COLO668 (cell line): ENCODE data around the gene MLLT6.
A peak's percentile ranks its signal among the peaks of the same experiment; 100 is the strongest.

Experiments
- DNase-seq: peaks from one replicate; lab custom pipeline; 2025; ENCODE audit not compliant: unreplicated experiment; lab: John Stamatoyannopoulos, UW

Gene MLLT6

DNA sequence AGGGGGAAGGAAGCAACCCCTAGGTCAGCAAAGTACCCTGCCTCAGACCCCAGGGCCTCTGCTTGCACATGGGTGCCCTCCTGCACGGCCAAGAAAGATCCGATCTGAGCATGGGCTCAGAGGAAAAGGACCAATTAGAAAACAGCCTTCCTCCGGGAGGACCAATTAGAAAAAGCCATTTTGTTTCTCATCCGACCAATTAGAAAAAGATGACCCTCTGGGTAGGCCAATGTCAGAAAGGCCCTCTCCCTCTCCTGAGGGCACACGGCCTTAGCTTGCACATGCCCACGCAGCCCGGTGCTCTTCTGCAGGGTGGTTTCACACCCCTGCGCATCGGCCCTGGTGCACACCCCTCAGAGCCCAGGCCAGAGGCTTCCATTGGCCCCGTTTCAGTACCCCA, 20.0 kb downstream of the MLLT6 start:
- DNase-seq, result no peak

DNA sequence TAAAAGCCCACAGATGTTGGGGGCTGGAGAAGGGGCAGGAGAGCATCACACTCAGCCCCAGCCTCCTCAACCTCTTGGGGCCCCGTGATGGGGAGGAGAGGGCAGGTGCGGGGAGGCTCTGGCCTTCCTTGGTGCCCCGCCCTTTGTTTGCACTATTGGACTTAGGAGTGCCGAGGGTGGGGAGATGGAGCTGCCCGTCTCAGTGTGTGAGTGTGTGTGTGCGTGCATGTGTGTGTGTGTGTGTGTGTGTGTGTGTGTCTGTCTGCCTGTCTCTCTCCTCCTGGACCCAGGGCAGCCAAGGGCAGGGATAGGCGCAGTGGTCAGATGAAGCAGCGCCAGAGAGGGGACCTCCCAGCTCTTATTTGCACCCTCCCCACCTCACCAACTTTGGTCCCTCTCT, 21.1 kb downstream of the MLLT6 start:
- peak; percentile 1 for DNase-seq

DNA sequence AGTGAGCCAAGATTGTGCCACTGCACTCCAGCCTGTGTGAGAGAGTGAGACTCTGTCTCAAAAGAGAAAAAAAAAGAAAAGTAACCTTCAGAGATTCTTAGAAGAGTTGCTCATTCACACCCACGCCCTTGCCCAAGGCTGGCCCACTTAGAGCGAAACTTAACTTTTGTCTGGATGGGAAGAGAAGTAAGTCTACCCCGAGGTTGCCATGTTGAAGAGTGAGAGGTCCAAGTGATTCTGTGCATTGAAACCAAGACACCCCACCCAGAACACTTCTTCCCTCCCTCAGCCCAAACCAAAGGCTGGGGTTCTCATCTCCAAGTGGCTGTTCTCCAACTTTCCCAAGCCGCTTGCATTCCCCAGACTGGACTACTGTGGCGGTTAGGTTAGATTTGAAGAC, 22.7 kb downstream of the MLLT6 start:
- no peak for DNase-seq

DNA sequence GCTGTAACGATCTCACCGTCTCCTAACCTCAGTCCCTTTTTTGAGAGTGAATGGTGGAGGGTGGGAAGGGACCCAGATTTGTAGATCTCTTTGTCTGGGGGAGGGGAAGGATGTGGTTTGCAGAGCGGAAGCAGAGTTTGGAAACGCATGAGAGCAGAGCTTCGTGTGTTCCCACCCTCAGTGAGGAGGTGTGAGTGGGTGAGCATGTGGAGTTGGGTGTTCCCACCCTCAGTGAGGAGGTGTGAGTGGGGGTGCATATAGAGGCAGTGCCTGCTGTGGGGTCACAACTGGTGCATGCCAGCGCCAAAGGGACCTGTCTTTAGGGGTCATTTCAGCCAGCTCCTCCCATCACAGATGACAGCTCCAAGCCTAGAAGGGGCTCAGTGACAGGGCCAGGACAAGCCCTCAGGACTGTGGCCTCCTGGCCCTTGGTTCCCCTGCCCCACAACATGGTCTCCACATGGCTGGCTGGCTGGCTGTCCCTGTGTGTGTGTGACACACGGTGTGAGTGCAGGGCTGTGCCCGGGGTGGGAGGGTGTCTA, 23.3 kb downstream of the MLLT6 start:
- no peak for DNase-seq

DNA sequence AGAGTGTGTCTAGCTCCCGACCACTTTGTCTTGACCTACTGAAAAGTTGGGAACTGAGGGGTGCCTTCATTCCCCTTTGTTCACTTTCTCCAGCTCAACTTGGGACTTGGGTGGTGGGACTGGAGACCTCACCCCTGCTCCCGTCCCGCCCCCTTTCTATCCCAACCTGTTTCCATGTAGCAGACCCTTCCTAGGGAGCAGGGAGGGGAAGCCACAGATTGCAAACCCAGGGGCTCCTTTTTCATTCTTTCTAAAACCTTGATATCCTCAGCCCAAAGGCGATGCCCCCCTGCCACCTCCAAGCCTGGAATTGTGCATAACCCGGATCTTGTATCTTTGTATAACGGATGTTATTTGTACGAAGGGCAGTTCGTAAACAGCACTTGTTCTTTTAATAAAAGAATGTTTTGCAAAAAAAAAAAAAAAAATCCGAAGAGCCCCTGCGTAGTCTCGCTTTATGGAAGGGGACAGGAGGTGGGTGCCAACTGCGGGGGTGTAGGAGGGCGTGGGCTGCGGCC, 24.4 kb downstream of the MLLT6 start:
- no peak for DNase-seq

DNA sequence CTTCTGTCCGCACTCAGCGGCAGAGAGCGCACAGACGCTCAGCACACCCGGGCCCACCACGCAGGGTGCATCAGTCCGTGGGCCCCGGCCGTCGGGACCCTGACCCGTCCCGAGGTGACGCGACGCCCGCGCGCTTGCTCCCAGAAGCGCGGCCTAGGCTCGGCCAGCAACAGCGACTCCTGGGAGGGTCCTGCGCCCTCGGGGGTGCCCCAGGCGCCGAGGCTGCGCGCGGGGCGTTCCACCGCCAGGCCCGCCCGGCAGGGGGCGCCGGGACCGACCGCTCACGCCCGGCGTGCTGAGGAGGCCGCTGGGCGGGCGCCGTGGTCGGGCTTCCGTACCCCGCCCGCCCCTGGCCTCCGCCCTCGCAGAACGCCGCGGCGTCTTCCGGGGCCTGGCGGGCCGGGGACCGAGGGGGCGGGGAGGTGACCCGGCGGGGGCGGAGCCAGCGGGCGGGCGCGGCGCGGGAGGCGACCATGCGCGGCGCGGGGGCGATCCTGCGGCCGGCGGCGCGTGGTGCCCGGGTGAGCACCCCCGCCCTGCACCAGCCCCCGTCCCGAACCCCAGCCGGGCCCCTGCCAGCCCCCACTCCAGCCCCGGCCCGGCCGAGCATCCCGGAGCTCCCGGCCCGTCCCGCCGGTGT, 24.9 kb downstream of the MLLT6 start, which contains the start of gene CISD3:
Gene CISD3 (plus strand): TSS at position 456 of the 640 bp plus-strand sequence. CDS start 18 bp downstream, at position 474.
- peak; percentile 92 for DNase-seq

DNA sequence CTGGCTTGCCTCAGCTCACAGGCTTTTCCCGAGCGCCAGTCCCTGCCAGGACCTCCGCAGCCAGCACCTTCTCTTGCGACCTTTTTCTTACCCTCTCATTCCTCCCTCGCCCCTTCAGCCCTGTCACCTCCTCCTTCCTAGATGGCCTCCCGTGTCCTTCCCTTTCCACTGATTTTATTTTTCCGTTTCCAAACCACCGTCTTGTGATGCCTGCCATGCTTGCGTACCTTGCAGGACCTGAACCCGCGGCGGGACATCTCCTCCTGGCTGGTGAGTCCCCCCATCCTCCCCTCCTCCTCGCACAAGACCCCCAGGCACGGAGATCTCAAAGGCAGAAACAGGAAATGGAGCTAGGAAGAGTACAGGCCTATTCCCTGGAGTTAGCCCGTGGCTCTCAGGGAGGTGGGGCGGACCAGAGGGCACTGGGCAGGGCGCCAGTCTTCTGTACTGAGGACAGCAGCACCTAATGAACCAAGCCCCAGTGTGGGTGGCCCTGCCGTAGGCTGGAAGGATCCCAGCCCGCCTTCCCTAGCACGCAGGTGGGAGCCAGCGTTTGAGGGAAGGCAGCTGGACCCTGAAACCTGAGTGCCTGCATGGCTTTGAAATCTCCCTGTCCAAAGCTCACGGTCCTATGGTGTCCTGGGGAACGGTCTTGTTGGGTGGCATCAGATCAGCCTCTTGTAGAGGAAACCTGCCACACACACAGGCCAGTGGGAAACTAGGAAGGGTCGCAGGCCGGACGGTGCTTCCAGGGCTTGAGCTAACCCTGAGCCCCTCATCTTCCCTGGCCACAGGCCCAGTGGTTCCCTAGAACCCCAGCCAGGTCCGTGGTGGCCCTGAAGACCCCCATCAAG, 25.7 kb downstream of the MLLT6 start:
- DNase-seq, result peak; percentile 64

DNA sequence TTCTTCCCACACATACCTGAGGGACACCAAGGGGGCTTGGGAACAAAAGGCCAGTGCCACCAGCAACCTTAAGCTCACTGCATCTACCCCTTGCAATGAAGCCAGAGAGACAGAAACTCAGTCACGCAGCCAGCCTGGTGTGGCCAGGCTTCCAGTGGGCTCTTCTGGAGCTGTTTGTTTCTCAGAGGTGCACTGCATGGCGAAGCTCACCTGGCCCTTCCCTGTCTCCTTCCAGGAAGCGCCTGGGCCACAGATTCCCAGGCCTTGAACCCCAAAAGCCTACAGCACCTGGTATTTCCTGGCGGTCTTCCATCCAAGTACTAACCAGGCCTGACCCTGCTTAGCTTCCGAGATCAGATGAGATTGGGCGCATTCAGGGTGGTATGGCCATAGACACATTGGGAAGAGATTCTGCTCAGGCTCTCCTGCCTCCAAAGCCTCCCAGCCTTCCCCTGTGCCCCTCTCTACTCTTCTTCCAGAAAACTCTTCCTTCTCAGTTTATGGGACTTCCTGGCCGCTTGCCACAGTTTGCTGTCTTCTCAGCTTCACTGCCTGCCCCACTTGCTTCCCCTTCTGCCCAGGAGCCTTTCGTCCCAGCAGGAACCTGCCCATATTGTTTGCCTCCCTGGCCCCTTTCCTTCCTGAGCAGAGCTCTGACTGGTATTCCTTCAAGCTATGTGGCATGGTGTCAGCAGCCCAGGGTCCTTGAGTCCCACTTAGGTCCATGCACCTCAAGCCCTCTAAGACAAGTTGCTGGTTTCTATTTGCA, 26.6 kb downstream of the MLLT6 start:
- no peak for DNase-seq

DNA sequence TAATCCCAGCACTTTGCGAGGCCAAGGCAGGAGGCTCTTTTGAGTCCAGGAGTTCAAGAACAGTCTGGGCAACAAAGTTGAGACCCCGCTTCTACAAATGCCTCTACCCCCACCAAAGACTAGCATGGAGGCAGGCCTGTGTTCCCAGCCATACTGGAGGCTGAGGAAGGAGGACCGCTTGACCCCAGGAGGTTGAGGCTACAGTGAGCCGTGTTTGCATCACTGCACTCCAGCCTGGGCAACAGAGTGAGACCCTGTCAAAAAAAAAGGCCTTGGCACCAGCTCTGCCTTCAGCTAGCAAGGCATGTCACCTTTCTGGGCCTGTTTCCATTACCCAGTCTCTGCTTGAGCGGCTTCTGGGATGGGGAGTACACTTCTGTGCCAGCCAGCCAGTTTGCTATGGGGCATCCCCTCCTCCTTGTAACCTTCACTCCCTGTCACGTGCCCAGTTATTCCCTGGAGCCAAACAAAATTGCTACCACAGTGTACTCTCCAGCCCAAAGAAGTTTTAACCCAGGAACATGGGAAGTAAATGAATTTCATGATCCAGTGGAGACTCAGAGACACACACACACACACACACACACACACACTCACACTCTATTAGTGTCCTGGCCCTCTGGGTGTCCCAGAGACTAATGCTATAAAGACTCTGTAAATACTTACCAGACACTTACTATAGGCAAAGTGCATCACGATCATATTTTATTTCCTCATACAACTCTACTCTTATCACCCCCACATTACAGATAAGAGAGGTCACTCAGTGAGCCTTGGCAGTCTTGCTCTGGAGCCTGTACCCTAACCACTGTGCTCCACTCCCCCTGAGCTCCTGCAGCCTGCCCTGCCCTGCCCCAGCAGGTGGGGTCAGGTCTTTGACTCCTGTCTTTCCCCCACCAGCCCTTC, 27.6 kb downstream of the MLLT6 start:
- DNase-seq, result no peak

DNA sequence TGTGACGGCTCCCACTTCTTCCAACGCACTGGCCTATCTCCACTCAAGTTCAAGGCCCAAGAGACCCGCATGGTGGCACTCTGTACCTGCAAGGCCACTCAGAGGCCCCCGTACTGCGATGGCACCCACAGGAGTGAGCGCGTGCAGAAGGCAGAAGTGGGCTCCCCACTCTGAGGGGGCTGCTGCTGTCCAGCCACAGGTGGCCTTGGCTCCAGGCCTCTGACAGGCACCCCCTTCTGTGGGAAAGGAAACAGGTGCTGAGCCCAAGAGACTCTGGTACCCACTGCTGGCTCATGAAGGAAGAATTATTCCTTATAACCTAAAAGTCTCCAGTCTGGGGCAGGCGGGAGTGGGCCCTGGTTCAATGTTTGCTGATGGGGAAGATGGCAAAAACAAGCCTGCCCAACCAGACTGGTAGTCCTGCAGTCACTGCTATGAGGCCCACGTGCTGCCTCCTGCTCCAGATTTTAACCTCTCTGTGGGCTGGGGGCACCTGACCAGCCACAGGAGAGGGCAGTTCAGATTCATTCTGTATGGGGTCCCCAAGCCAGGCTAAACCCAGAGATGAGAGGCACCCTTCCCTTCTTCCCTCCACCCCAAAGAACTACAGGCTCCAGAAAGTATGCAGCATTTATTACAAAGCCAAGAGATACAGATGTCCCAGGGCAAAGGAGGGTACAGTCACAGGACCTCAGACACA, 28.4 kb downstream of the MLLT6 start:
- no peak for DNase-seq

DNA sequence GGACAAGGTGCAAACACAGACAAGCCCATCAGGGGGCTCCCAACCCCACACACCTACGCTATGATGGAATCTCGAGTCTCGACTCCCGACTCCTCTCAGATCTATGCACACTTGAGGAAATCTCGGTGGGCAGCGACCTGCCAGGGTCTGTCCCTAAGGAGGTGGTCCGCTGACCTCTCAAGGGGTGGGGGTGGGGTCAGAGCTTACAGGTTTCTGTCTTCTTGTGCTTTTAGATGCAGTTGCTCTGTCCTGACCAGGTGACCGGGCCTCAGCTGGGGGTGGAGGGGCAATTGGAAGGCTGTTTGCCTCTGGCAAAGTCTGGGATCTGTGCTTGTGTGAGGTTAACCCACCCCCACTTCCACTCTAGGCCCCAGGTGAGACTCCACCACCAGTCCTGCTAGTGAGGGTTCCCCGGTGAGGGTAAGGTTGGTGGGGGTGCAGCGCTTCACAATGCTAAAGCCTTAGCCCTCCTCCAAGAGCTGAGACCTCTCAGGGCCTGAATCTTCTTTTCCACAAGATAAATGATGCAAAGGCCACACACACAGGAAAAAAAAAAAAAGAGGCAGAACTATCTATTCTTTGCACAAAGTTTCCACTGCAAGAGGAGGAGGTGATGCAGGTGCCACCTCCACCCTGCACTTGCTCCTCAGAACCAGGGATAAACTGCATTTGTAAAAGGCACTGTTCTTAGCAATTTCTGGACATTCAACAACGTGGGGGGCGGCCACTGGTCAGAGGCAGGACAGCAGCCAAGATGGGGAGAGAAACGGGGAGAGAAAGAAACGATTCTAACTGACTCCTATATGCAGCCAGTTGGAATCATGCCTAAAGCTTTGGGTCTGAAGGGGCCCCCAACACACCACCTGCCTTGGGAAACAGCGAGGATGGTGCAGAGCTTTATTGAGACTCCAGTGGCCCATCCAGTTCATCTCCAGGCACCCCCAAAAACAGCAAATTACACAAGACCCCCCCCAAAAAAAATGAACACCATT, 29.2 kb downstream of the MLLT6 start:
- DNase-seq, result peak; percentile 4

DNA sequence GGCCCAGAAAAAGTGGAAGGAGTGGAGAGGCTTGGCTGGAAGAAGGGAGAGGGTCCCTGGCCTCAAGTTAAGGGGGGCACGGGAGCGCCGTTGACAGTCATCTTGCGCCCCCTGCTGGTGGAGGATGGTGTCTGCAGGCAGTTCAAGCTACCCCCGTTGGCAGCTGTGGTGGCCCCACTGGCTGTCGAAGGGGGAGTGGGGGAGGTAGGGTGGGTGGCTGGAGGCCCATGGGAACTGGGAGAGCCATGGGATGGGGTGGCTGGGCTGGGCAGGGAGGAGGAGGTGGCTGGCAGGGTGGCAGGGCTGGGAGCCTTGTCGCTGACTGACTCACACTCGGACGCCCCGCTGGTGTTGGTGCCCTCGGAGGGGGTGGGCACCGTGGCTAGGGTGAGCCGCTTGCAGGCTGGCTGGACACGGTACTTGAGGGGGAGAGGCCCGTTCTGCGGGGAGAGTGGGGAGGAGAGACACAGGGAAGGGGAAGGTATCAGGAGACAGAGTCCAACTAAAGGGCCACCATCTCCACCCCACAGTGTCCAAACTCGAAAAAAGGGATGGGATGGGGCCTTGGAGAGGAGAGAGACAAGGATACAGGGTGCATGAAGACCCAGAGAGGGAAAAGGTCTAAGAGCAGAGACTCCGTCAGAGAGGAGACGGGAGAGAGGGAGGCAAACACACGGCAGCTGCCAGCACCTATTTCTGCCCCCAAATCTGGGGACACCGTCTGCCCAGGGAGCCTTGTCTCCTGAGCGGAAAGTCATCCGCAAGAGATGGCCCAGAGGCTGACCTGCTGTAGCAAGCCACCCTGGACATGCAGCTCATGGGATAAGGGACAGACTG, 30.3 kb downstream of the MLLT6 start:
- DNase-seq, result peak; percentile 31

DNA sequence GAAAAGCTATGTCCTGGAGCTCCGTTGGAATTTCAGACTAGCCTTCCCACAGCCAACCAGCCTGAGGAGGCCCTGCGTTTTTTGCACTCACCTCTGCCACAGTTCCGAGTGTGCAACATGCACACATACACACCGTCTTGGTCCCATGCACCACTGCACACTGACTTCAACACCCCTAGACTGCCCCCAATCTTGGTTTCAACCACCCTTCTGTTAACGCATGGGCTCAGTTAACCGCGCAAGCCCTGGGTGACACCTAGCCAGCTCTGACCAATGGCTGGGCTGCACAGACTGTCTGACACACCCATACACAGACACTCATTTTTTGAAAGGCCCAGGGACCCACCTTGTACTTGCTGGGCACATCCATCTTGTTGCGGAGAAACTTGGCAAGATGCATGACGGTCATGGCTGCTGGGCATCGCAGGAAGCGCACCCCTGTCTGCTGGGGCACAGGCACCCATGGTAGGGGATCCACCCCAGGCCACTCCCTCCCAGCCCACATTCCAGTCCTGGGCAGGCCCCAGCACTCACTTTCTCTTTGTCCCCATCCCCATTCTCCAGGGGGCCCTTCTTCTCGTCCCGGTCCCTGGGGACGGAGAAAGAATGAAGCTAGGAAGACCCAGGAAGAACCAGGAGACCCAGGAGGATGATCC, 33.1 kb downstream of the MLLT6 start:
- no peak for DNase-seq

DNA sequence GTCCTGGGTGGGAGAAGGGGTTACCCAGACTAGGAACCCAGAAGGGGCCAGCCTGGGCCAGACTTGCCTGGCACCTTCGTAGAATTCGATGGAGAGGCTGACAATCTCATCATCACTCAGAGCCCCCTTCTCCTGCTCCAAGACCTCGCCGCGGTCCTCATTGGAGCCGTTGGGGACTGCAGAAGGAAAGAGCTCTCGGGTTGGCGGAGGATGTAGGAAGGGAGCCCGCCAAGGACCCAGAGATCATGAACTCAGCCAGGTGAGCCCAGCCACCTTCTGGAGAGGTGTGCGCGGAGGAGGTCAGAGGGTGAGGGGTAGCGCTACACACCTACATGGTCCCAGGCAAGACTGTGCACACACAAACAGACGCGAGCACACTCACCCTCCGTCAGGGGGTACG, 33.6 kb downstream of the MLLT6 start:
- DNase-seq, result no peak

DNA sequence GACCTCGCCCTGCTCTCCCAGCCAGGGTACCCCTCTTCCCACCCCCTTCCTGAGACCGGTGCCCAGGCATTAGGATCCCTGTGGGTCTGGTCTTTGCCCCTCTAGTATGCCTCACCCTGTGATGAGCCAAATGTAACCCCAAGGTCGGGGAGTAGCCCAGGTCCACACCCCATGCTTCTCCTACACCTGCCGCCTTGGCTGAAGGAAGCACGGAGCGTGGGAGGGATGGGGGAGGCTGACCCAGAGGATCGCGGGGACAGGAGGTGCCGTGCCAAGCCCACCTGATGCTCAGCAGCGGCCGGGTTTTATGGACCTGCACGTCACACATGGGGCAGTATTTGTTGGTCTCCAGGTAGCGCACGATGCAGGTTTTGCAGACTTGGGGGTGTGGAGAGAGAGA, 34.2 kb downstream of the MLLT6 start:
- DNase-seq, result no peak

DNA sequence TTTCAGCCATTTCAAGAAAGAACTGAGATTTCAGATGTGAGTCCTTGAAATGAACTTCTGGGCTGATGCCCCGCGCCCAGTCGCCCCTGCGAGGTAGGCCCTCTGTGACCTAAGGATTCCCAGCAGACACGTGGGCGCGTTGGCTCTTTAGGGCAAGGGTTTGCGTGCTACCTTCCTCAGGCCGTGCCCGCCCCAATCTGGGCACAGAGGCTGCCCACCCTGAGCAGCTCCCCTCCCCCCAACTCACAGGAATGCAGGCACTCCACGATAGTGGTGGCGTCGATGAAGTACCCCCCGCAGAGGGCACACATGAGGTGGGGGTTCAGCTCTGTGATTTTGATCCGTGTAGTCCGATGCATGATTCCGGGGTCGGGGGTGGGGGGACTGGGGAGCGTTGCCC, 35.0 kb downstream of the MLLT6 start:
- DNase-seq, result no peak

DNA sequence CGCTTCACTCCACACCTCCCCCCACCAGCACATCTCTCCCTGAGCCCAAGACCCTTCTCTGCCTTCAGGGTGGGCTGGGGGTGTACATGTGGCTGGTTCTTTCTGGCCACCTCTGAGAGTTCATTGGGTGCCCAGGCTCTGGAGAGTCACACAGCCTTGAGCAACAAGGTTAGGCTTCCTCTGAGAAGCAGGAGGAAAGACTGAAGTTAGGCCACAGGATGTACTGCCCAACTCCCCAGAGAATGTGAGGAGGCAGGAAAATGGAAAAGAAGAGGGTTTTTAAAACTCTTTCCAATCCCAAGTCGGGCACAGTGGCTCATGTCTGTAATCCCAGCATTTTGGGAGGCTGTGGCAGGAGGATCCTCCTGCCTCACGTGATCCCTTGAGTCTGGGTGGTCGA, 35.7 kb downstream of the MLLT6 start:
- DNase-seq, result no peak
